IMR-90 (cell line): Measurements from ENCODE around the gene ZNF492. TPM values are rescaled to one million over a fixed set of nuclear protein-coding genes. Genes with fewer than 3 reads are reported as not detected.

ENCODE experiments used
- ATAC-seq: fragments of 200-7000 bp; cut with Tn5 transposase; 2 replicates; pipeline ENCODE4 v1.9.1; 2020; ENCODE audit warnings: low read depth, mild to moderate bottlenecking, moderate library complexity
- BruUV-seq: library from RNA; stranded (reverse); fragments of 400-500 nt; replicated peaks from 2 replicates; lab custom pipeline; 2021; lab: Mats Ljungman, UMichigan
- CTCF ChIA-PET: fragments of 300-600 bp; formaldehyde crosslinking; extraction: SDS; loops from one replicate; lab custom pipeline; 2021; ENCODE audit warnings: antibody characterized with exemption; lab: Yijun Ruan, JAX
- POLR2A ChIA-PET: fragments of 300-600 bp; sonication (Branson Sonifier 250); formaldehyde crosslinking; loops from one replicate; lab custom pipeline; 2022; ENCODE audit warnings: antibody characterized with exemption; ENCODE audit not compliant: unreplicated experiment; lab: Charles Lee
- DNase-seq: peaks from one replicate; pipeline ENCODE4 v3.0.0; 2013
- H2AFZ ChIP-seq: replicated peaks from 2 replicates; pipeline ENCODE3; 2013; ENCODE audit warnings: low read length, mild to moderate bottlenecking; ENCODE audit not compliant: poor library complexity
- H2AK5ac ChIP-seq: 2 replicates; pipeline ENCODE4 v1.6.1; 2013; ENCODE audit warnings: low read depth, low read length, inconsistent platforms
- H2AK9ac ChIP-seq: replicated peaks from 2 replicates; pipeline ENCODE3; 2013; ENCODE audit warnings: mild to moderate bottlenecking, low read depth, low read length, moderate library complexity; ENCODE audit not compliant: poor library complexity
- H2BK120ac ChIP-seq: 2 replicates; pipeline ENCODE4 v1.6.1; 2013; ENCODE audit warnings: low read depth, low read length, inconsistent platforms
- H2BK15ac ChIP-seq: 3 replicates; pipeline ENCODE4 v1.6.1; 2013; ENCODE audit warnings: low read depth, low read length, inconsistent platforms
- H2BK20ac ChIP-seq: 2 replicates; pipeline ENCODE4 v1.6.1; 2013; ENCODE audit warnings: low read depth, mild to moderate bottlenecking, inconsistent platforms, low read length, moderate library complexity
- H2BK5ac ChIP-seq: 2 replicates; pipeline ENCODE4 v1.6.1; 2013; ENCODE audit warnings: mild to moderate bottlenecking, low read depth, low read length, inconsistent platforms; ENCODE audit not compliant: poor library complexity, severe bottlenecking
- H3K14ac ChIP-seq: replicated peaks from 2 replicates; pipeline ENCODE4 v1.6.1; 2013; ENCODE audit warnings: low read depth, low read length, inconsistent platforms
- H3K18ac ChIP-seq: 2 replicates; pipeline ENCODE4 v1.6.1; 2013; ENCODE audit warnings: low read depth, low read length, control low read depth
- H3K23ac ChIP-seq: 2 replicates; pipeline ENCODE4 v1.6.1; 2013; ENCODE audit warnings: low read depth, low read length, inconsistent platforms
- H3K27ac ChIP-seq: 2 replicates; pipeline ENCODE4 v1.5.1; 2013; ENCODE audit warnings: mild to moderate bottlenecking, control low read depth, low read length; ENCODE audit not compliant: insufficient read depth
- H3K27me3 ChIP-seq: 2 replicates; pipeline ENCODE4 v1.6.1; 2013; ENCODE audit warnings: low read length; ENCODE audit not compliant: control insufficient read depth, insufficient read depth
- H3K36me3 ChIP-seq: 2 replicates; pipeline ENCODE4 v1.6.1; 2013; ENCODE audit warnings: low read length, mixed read lengths; ENCODE audit not compliant: control insufficient read depth, insufficient read depth
- H3K4ac ChIP-seq: 2 replicates; pipeline ENCODE4 v1.6.1; 2013; ENCODE audit warnings: low read depth, low read length, inconsistent platforms
- H3K4me1 ChIP-seq: 2 replicates; pipeline ENCODE4 v1.6.1; 2013; ENCODE audit warnings: low read length, mixed read lengths; ENCODE audit not compliant: control insufficient read depth, insufficient read depth
- H3K4me2 ChIP-seq: 2 replicates; pipeline ENCODE4 v1.6.1; 2013; ENCODE audit warnings: low read depth, mild to moderate bottlenecking, control low read depth, low read length, moderate library complexity
- H3K4me3 ChIP-seq: 2 replicates; pipeline ENCODE4 v1.5.1; 2013; ENCODE audit warnings: low read depth, mild to moderate bottlenecking, control low read depth, low read length, moderate library complexity; ENCODE audit not compliant: insufficient read depth
- H3K56ac ChIP-seq: 2 replicates; pipeline ENCODE4 v1.6.1; 2013; ENCODE audit warnings: low read length, inconsistent platforms; ENCODE audit not compliant: insufficient read depth; ENCODE audit errors: extremely low read depth
- H3K79me1 ChIP-seq, 2 experiments: 2 replicates each; pipeline ENCODE4 v1.6.1; 2013; ENCODE audit warnings: low read length in 2 of 2, inconsistent platforms in 1 of 2, low read depth in 1 of 2
- H3K9ac ChIP-seq: 2 replicates; pipeline ENCODE4 v1.6.1; 2013; ENCODE audit warnings: low read depth, low read length, control low read depth
- H3K9me1 ChIP-seq: 2 replicates; pipeline ENCODE4 v1.6.1; 2013; ENCODE audit warnings: low read length, inconsistent platforms; ENCODE audit not compliant: insufficient read depth
- H3K9me3 ChIP-seq: 2 replicates; pipeline ENCODE4 v1.6.1; 2013; ENCODE audit warnings: low read length; ENCODE audit not compliant: control insufficient read depth, insufficient read depth
- H4K20me1 ChIP-seq: 2 replicates; pipeline ENCODE4 v1.6.1; 2013; ENCODE audit warnings: low read length, inconsistent platforms; ENCODE audit not compliant: insufficient read depth
- H4K5ac ChIP-seq: 2 replicates; pipeline ENCODE4 v1.6.1; 2013; ENCODE audit warnings: mild to moderate bottlenecking, low read depth, low read length, control low read depth
- H4K8ac ChIP-seq, 2 experiments: 2 replicates each; pipeline ENCODE4 v1.6.1; 2013; ENCODE audit warnings: low read depth in 2 of 2, low read length in 2 of 2, control low read depth in 1 of 2, inconsistent platforms in 1 of 2
- H4K91ac ChIP-seq: 2 replicates; pipeline ENCODE4 v1.6.1; 2013; ENCODE audit warnings: low read depth, low read length, inconsistent platforms; ENCODE audit not compliant: insufficient read depth
- BHLHE40 ChIP-seq: fragments of 150-350 bp; IDR thresholded peaks from 2 replicates; pipeline ENCODE4 v1.6.1; 2016; ENCODE audit warnings: mild to moderate bottlenecking, low read depth, low read length
- CEBPB ChIP-seq: IDR thresholded peaks from 2 replicates; pipeline ENCODE4 v1.6.1; 2012; ENCODE audit warnings: low read depth, low read length, improper control_type of control experiment
- MAFK ChIP-seq: IDR thresholded peaks from 2 replicates; pipeline ENCODE4 v1.6.1; 2012; ENCODE audit warnings: low read depth, low read length, improper control_type of control experiment
- MAZ ChIP-seq: IDR thresholded peaks from 2 replicates; pipeline ENCODE4 v1.6.1; 2012; ENCODE audit warnings: low read depth, mild to moderate bottlenecking, low read length, improper control_type of control experiment, moderate library complexity, borderline replicate concordance
- POLR2A ChIP-seq: IDR thresholded peaks from 2 replicates; pipeline ENCODE4 v1.6.1; 2012; ENCODE audit warnings: mild to moderate bottlenecking, low read depth, low read length
- RAD21 ChIP-seq: IDR thresholded peaks from 2 replicates; pipeline ENCODE4 v1.6.1; 2012; ENCODE audit warnings: low read length, improper control_type of control experiment
- RCOR1 ChIP-seq: IDR thresholded peaks from 2 replicates; pipeline ENCODE4 v1.6.1; 2012; ENCODE audit warnings: mild to moderate bottlenecking, low read length, improper control_type of control experiment; ENCODE audit not compliant: insufficient replicate concordance
- WGBS, 2 experiments: methylation state at CpG; one replicate each; pipeline versions ENCODE4 v1.1.5 to v1.1.7; 2013; ENCODE audit warnings: missing lambda C conversion rate in 2 of 2; ENCODE audit not compliant: insufficient read length in 1 of 2; ENCODE audit errors: extremely low coverage in 2 of 2; 5-methylcytosine and 5-hydroxymethylcytosine counted together
- dilution Hi-C: fragments of 300-500 bp; cut with HindIII; formaldehyde crosslinking; loops from one replicate; pipeline ENCODE4 v1.14.3; 2018; ENCODE audit warnings: low sequenced_read_pairs; ENCODE audit not compliant: unreplicated experiment
- in situ Hi-C: fragments of 300-500 bp; cut with MboI; formaldehyde crosslinking; loops from 3 replicates; pipeline ENCODE4 v1.14.3; 2019; ENCODE audit warnings: low sequenced_read_pairs, inconsistent platforms, mixed read lengths
- intact Hi-C: fragments of 100-400 bp; cut with micrococcal nuclease; formaldehyde crosslinking; loops from 2 replicates; pipeline ENCODE4 v1.10.0; 2022
- polyA plus RNA-seq, 3 experiments: library from polyadenylated mRNA; depleted of rRNA; stranded (reverse); fragments of >200 nt; gene quantifications; 2 replicates each; pipeline ENCODE4 v1.2.3, GENCODE V29; 2012; ENCODE audit warnings: low replicate concordance in 1 of 3
- total RNA-seq: library from RNA; depleted of rRNA; stranded (reverse); fragments of >200 nt; gene quantifications from 2 replicates; pipeline ENCODE4 v1.2.3, GENCODE V29; 2012
- TF ChIP-seq, protein P1 (sequence below): fragments of 150-350 bp; IDR thresholded peaks from 2 replicates; pipeline ENCODE4 v1.6.1; 2016; ENCODE audit warnings: low read depth, mild to moderate bottlenecking, low read length, moderate library complexity, borderline replicate concordance

The ZNF492 gene
- total and polyA plus RNA-seq, 2 of the 4 experiments (the other 2 are of a cell fraction): 0.19 to 1.3 TPM

GRCh38 chr19:22622020-22622419, 12.1 kb upstream of the ZNF492 start:
- POLR2A ChIA-PET: no interaction called here
- dilution Hi-C loops (no loop called here), intact Hi-C loops (no loop called here), in situ Hi-C loops (no loop called here)
- H3K14ac ChIP-seq: no peak overlapping the region
- no CpG with 5 or more reads among the region's 1 CpG for whole genome bisulfite sequencing, 2 experiments
- no peaks in the 10 kb centered on the region for H3K36me3 ChIP-seq
- H2AK9ac ChIP-seq: no peak overlapping the region
- BruUV-seq: no TSS peak
- CTCF ChIA-PET: no interaction called here
- no peak overlapping the region for H3K4ac ChIP-seq
- DNase-seq (no peak), ATAC-seq (no peak)
- H4K20me1 ChIP-seq: no peaks in the 10 kb centered on the region
- no peaks in the 10 kb centered on the region for H3K9me1 ChIP-seq
- H2BK20ac ChIP-seq: no peak overlapping the region
- H3K9ac ChIP-seq: no peak overlapping the region
- no peaks in the 10 kb centered on the region for H3K27me3 ChIP-seq
- H3K4me3 ChIP-seq: no peak overlapping the region
- H3K79me1 ChIP-seq: no peaks in the 10 kb centered on the region
- no peak overlapping the region for H3K18ac ChIP-seq
- H3K4me2 ChIP-seq: no peak overlapping the region
- H2AFZ ChIP-seq: no peak overlapping the region
- no peak overlapping the region for H3K27ac ChIP-seq
- TF ChIP-seq CEBPB (no peak), MAFK (peak; percentile 29; the same call in 1 of the 2 replicates), RAD21 (no peak), MAZ (no peak), BHLHE40 (no peak), POLR2A (no peak), RCOR1 (no peak)
- TF ChIP-seq, protein P1, sequence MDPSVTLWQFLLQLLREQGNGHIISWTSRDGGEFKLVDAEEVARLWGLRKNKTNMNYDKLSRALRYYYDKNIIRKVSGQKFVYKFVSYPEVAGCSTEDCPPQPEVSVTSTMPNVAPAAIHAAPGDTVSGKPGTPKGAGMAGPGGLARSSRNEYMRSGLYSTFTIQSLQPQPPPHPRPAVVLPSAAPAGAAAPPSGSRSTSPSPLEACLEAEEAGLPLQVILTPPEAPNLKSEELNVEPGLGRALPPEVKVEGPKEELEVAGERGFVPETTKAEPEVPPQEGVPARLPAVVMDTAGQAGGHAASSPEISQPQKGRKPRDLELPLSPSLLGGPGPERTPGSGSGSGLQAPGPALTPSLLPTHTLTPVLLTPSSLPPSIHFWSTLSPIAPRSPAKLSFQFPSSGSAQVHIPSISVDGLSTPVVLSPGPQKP: no peak
- H3K56ac ChIP-seq: no peak overlapping the region
- H2BK120ac ChIP-seq: no peak overlapping the region
- H2AK5ac ChIP-seq: no peak overlapping the region
- no peak overlapping the region for H3K23ac ChIP-seq
- H2BK5ac ChIP-seq: no peak overlapping the region
- H3K9me3 ChIP-seq: peaks cover 28% of the 10 kb centered on the region
- no peaks in the 10 kb centered on the region for H3K4me1 ChIP-seq
- H4K5ac ChIP-seq: no peak overlapping the region
- no peak overlapping the region for H4K8ac ChIP-seq
- H2BK15ac ChIP-seq: no peak overlapping the region
- H4K91ac ChIP-seq: no peak overlapping the region
